HG03342 (cell line): ENCODE measurements around the gene REEP1.
A peak's percentile ranks its signal among the peaks of the same experiment; 100 is the strongest.

Experiments used
- ATAC-seq: cut with Tn5 transposase; IDR thresholded peaks from one replicate; pipeline ENCODE4 v1.9.1; 2021; ENCODE audit warnings: mild to moderate bottlenecking, moderate library complexity; ENCODE audit not compliant: unreplicated experiment

The REEP1 gene

DNA sequence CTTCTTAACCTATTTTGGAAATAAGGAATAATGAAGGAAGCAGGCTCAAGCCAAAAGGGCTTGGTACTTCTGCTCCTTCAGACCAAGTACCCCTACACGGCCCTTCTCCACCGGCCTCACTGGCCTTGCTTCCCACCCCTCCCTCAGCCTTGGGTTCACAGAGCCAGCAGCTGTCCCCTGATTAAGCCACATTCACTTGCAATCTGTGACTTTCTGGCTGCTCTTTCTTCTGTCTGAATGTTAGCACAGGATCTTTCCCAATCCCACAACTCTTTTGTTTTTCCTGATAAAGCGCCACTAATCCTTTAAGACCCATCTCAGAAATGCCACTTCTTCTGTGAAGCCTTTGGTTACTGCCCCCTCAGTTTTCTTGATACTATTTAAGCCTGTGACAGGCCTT is 52.4 kb downstream of the REEP1 start:
- ATAC-seq: no peak

DNA sequence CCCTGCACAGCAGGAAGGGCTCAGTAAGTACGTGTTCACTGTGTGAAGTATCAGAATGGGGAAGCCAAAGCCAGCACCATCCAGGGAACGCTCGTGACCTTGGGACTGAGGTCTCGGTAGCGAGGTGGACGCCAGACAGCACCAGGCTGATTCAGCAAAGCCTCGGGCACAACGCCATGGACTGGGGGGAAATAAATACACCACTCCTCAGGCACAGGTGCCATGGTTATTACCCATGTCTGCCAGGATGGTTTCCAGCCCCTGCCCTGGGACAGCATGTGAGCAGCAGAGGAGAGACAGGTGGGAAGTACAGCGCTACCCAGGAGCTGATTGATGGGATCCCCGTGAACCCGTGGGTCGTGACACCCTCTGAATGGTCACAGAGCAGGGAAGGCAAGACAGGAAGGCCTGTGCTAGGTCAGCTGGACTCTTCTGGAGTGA is 53.0 kb downstream of the REEP1 start:
- ATAC-seq: no peak

DNA sequence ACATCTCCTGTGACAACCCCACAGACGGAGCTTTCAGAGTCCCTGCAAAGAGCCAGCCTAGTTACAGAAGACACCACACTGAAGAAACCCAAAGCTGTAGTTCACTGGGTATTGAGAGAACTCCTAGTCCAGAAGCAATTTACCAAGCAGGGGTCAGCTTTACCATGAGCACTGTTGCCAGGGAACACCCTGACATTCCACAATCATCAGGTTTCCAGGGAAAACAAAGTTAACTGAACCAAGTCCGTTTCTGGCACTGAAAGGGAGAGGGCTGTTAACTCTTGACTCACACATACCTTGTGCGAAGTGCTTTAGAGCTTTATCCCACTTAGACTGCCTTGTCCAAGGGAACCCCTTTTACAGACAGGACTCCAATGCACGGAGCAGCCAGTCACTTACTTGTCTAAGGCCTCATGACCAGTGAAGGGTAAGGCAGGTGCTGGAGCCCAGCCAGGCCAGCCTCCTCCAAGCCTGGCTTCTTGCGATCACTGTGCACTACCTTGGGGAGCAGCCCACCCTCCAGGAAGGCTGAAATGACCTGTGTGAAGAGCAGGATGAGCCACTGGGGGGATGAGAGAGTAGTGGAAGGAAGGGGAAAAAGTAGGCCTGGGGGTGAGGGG is 53.9 kb downstream of the REEP1 start:
- ATAC-seq: no peak

DNA sequence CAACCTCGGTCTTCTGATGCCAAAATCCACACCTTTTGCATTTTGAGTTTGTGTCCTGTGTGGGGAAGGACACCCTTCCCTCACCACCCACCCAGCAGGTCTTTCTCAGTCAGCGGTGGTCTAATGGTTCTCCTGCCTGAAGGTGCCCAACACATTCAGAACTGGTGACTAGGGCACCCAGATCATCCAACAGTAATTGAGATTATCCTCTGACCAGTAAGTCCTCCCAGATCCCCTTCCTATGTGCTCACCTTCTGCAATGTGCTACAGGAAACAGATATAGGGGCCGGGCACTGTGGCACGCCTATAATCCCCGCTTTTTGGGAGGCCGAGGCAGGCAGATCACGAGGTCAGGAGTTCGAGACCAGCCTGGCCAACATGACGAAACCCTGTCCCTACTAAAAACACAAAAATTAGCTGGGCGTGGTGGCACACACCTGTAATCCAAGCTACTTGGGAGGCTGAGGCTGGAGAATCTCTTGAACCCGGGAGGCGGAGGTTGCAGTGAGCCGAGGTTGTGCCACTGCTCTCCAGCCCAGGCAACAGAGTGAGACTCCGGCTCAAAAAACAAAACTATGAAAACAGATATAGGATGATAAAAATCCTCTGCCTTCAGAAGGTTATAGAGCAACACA is 56.2 kb downstream of the REEP1 start:
- ATAC-seq: no peak

DNA sequence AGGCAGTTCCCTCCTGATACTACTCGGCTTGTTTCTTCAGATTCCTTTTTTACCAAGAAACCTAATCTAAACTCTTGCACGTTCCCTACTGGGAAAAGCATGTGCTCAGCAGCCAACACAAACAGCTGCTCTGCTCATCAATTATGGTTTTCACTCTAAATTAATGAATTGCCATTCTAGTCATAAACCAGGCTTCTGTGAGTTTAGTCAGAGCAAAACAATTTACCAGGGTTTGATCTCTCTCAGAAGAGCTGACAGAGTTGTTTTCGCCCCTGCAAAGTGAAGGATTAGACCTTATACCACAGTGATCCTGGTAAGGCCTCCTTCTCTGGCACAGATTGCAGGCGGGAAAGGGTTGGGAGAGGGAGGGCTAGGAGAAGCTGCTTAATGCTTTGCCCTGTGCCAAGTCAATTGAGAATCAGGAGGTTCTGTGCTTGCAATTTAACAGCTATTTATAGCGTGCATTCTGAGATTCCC is 57.2 kb downstream of the REEP1 start:
- ATAC-seq: no peak

DNA sequence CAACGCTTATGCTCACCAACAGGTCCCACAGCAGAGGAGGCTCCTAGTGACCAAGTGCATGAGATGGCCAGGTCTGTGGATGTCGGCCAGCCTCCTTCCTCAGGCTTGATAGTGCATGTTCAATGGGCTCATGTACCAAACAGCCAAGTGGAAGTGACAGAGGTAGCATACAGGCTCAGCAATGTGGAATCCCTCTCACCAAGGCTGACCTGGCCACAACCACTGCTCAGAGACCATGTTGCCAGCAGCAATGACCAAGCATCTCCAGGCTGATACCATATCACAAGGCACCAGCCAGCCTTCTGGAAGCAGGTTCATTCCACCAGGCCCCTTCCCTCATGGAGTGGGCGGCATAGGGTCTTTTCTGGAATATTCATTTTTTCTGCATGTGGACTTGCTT is 61.5 kb downstream of the REEP1 start:
- no peak for ATAC-seq

DNA sequence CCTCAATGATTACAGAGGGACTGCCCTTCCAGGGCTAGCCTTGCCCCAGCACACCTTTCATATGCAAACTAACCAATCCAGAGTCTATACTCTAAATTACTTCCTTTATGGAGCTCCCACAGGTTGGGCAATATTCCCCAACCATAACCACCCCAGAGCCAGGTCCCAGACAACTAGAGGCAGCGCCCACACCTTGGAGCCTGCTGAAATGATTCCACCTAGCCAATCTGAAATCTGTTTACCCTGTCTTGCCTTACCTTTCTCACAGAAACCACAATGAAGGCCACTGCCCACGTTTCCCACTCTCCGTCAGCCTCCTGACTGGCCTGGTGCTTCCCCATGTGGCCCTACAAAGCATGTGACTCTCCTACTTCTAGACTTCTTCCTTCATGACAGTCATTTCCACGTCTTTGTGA is 62.0 kb downstream of the REEP1 start:
- no peak for ATAC-seq

DNA sequence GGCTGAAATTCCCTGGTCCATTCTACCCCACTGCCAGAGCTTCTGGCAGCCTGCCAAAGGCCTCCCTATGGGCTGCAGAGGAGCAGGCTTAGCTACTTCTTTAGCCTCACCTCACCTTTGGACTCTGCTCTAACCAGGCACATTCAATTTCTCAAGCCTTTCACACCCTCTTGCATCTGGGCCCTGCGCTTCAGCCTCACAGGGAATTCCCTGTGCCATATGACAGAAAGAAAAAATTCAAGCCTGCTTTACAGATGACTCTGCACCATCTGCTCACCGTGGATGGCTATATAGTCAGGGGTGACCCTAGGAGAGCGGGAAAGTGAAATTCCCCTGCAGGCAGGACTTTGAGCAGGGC is 62.5 kb downstream of the REEP1 start:
- peak; percentile 73 for ATAC-seq

DNA sequence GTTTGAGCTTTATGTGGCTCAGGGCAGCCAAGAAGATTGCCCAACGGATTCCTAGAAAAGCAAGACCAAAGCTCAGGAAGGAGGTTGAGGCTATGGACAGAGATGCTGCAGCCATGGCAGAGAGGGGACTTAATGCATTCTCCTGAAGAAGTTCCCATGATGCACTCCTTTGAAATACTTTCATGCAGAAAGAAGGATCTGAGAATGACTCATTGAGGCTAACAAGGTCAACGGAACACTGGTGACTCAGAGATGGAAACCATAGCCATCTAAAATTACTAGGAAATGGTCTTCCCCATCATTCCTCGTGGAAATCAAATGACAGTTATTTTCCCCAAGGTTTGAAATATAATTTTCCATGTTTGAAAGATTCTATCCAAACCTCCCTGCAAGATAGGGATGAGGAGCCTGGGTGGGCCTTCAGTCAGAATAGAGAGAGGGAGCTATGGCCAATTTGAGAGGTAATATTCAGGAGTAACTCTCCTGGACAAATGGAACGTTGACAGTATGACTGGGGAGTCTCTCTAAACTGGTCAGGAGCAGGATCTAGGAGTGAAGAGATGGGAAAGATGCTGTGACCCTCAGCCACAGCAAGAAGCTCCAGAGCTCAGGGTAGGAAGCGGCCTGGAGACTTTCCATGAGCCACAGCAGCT is 63.0 kb downstream of the REEP1 start:
- ATAC-seq: peak; percentile 55

DNA sequence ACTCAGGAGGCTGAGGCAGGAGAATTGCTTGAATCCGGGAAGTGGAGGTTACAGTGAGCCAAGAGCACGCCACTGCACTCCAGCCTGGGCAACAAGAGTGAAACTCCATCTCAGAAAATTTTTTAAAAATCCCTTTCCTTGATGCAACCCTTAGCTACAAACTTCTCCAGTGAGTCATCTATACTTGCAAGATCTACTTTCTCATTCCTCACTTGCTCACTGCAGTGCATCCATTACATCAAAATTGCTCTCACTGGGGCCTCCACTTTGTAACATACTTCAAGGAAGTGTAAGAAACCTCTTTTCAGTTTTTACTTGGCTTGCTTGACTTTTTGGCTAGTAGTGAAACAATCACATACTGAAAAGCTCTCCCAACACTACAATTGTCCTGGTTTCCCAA is 65.3 kb downstream of the REEP1 start:
- ATAC-seq: no peak

DNA sequence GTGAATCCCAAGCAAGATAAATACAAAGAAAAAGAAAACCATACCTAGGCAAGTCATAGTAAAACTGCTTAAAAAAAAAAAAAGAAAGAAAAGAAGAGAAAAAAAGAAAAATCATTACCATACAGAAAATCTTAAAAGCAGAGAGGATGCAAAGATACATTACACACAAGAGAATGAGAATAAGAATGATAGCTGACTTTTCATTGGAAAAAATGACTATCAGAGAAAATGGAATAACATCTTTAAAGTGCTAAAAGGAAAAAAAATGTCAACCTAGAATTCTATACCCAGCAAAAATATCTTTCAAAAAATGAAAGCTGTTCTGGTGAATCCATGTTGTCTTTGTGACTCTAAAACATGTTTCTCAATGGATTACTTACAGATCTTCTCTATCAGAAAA is 66.2 kb downstream of the REEP1 start:
- ATAC-seq: no peak

DNA sequence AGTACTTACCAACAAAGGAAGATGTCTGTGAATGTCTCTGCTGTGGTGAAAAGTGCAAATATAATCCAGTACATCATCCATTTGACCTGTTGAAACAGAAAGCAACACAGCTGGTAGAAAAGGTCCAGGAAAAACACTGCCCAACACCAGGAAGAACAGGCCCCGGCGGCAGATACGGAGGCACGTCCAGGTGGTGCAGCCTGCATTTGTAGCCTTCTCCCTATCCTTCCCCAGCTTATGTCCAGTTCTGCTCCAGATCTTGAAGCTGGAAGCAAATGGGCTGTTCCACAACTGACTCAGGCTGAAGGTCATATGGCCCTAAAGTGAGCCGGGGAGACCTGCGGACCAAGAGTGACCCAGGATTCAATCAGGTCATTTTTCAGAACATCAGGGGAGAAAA is 73.5 kb downstream of the REEP1 start:
- ATAC-seq: no peak

DNA sequence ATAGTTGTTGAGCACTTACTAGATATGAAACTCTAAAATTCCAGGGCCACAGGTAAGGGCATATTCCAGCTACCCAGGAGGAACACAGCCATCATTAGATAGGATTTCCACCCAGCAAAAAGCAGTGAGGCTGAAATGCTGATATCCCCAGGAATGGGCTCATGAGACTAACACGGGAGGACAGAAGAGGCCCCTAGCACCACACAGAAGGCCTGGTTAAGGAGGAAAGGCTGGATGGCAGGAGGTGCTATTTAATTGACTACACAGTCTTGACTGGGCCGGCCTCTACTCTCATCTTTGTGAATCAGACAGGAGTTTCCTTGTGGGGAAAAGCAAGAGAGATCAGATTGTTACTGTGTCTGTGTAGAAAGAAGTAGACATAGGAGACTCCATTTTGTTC is 76.4 kb downstream of the REEP1 start:
- ATAC-seq: no peak

DNA sequence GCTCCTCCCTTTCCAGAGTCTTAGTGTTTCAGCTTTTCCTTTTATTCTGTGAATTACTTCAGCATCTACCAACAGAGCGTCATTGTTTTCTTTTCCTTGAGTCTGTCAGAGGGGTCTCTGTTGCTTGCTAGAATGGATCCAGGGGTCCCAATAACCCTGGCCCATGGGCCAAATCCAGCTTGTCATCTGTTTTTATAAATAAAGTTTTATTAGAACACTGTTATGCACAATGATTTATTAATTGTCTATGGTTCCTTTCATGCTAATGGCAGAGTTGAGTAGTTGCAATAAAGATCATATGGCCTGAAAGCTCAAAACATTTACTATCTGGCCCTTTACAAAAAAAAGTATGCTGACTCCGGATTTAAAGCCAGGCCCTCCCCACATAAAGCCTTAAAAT is 79.3 kb downstream of the REEP1 start:
- no peak for ATAC-seq

DNA sequence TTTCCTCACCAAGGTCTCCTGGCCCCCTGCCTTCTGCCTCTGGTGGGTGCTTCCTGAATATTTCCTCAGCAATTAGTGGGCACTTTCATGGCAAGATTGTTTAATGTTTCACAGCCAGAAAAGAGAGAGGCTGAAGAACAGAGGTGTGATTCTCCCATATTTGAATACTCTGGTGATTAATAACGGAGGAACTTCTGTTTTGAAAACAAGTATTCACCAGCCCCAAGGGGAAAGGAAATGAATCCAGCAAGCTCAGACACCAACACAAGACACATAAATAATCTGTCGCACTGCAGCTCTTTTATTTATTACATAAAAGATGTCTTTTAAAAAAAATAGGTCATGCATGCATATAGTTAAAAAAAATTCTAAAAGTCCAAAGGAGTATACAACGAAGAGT is 80.4 kb downstream of the REEP1 start:
- no peak for ATAC-seq

DNA sequence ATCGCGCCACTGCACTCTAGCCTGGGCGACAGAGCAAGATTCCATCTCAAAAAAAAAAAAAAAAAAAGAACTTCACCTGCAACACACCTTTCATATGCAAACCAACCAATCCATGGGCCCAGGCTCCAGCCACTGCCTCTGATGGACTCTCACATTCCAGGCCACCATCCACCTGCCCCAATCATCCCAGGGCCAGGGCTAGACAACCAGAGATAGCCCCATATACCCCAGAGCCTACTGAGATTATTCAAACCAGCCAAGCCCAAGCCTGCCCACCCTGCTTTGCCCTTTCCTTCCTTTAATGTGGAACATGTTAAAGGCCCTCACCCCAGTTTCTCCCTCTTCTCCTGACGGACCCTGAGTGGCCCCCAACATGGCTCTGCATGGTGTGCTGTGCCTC is 81.1 kb downstream of the REEP1 start:
- ATAC-seq: no peak

DNA sequence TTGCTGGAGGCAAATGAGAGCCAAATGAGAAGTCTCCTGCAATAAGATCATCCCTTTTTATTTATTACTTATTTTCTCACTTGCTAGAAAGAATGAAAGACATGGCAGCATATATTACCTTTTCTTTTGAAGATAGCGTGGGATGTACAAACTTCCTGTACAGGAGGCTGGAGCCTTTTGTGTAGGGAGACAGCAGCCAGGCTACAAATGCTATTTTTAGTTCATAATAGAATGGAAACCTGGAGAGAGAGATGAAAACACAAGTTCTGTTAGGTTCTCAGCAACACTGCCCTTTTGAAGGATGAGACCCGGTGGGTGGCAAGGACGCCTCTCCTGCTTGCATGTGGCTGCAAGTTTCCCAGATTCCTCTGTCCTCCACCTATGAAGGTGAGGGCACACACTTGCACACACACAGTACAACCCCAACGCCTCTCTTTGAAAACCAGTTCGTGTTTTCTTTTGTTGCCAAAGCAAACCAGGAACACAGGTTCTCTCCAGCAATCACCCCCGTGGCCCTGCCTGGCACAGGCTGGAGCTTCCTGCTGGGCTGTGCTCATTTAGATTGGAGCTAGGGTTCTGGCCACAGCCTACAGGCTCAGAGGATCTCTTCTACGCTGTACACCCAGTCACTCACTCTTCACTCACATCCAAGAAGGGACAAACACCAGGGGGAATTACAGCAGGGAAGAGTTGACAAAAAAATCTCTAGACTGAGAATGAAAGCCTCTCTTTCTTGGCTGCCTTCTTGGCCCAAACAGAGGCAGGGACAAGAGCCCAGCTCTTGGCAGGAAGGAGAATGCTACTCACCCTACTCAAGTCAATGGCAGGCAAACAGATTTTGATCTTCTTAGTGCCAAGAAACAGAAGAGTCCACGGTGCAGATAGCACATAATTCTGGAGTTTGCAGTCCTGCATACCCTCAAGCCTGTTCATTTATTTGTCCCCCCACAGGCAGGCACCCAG is 82.6 kb downstream of the REEP1 start:
- ATAC-seq: no peak

DNA sequence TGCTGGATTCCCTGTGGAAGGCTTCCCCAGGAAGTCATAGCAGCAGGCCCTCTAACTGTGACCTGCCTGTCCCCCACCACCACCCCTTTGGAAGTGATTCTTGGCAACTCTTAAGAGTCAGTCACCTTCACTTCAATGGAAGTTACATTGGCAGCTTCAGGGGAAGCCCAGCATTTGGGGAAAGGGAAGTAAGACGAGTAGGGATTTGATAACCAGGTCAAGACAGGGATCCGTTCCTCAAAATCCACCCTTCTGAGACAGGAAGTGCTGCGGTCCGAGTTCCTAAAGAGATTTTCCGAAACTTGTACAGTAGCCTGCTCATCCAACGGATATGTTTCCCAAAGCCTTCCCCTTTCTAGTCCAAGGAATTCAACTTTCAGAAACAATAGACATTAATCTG is 84.0 kb downstream of the REEP1 start:
- no peak for ATAC-seq

DNA sequence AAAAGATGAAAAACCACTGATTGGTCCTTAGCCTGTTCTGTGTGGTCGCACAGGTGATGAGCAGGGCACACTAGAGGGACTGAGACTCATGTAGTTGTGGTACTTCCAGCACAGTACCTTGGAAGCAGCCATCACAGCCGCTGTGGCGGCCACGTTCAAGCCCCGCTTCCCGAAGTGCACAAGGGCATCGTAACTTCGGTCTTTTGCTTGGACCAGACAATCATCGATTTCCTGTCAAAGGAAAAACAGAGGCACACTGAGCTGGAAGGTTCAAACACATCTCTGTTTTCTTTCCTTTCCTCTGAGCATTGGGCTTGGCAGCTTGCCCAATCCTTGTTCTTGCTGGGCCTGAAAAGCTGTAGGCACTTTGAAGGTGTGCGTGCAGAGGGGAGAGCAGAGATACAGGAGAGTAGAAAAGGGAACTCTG is 85.6 kb downstream of the REEP1 start:
- no peak for ATAC-seq

DNA sequence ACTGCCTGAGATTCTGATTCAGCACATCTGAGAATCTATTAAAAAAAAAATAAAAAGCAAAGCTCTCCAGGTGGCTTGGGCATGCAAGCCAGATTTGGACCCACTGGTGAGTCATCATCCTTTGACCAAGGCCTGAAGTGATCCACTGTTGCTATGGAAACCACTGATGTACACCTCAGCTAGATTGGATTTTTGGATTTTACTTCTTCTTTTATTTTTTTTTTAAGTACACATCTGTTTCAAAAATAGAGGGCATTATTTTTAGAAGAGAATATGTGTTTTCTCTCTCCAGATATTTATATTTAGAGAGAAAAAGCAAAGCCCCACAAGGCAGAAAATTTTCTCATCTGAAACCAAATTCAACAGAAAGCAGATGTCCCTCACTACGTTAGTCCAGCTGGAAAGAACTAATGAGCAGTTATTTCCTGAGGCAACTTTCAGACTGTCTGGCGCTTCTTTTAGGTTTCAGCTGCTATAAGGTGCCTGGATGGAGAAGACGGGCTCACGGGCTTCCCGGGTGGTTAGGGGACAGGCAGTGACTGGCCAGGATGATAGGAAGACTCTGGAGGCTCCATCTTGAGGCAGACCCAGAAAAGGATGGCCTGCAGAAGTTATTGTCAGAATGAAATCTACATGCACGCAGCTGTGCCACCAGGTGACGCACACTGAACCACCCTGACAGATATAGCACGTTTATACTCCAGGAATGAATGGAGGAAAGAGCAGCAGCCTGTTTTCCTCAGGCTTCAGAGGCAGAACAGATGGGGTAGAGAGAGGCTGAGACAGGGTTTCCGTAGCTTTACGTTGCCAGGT is 87.6 kb downstream of the REEP1 start:
- ATAC-seq: peak; percentile 80
